Esophagus squamous epithelium (tissue), 5 donors: ENCODE data around the gene NKAIN4. TPM values are rescaled to one million over a fixed set of nuclear protein-coding genes. Genes with fewer than 3 reads are reported as not detected.
"Not testable (repeated sequence)": the region's sequence is repeated elsewhere in the genome, so short reads cannot be mapped to it uniquely, and the experiment has no call there.

ENCODE experiments used
- DNase-seq: peaks from one replicate; lab custom pipeline; 2025; lab: John Stamatoyannopoulos, UW
- H3K27ac ChIP-seq, 4 donors: fragments of 200-600 bp; sonication (generic); one replicate each; pipeline ENCODE4 v1.5.1; 2016 to 2019; ENCODE audit warnings: mild to moderate bottlenecking in 1 of 4
- H3K27me3 ChIP-seq, 4 donors: fragments of 200-600 bp; sonication (generic); 1 replicate in 3 of 4; 2 replicates in 1 of 4; pipeline versions ENCODE4 v1.5.1 to v1.6.0; 2017 to 2021; ENCODE audit warnings: antibody characterized with exemption in 1 of 4
- H3K36me3 ChIP-seq, 3 donors: fragments of 200-600 bp; sonication (generic); one replicate each; pipeline ENCODE4 v1.5.1; 2016 to 2019
- H3K4me1 ChIP-seq, 3 donors: fragments of 200-600 bp; sonication (generic); one replicate each; pipeline ENCODE4 v1.5.1; 2017 to 2019
- H3K4me3 ChIP-seq, 4 donors: fragments of 200-600 bp; sonication (generic); 1 replicate in 3 of 4; 2 replicates in 1 of 4; pipeline ENCODE4 v1.5.1; 2016 to 2019; ENCODE audit warnings: mild to moderate bottlenecking in 2 of 4, moderate library complexity in 1 of 4
- H3K9me3 ChIP-seq, 3 donors: fragments of 200-600 bp; sonication (generic); one replicate each; pipeline ENCODE4 v1.5.1; 2016 to 2019
- POLR2A ChIP-seq, 4 donors: fragments of 450-650 bp; IDR thresholded peaks; one replicate each; pipeline ENCODE4 v1.6.1; 2017; ENCODE audit warnings: antibody characterized with exemption in 4 of 4, mild to moderate bottlenecking in 4 of 4, moderate library complexity in 3 of 4
- WGBS, 2 donors: methylation state at CpG; one replicate each; pipeline ENCODE4 v1.1.5; 2018; 5-methylcytosine and 5-hydroxymethylcytosine counted together
- intact Hi-C: fragments of 100-400 bp; cut with DNase I; formaldehyde crosslinking; loops from one replicate; pipeline ENCODE4 v1.15.0; 2022
- total RNA-seq, 4 donors: library from RNA; depleted of rRNA; stranded (reverse); fragments of >200 nt; gene quantifications; one replicate each; pipeline ENCODE4 v1.1.0, GENCODE V29; 2016
- TF ChIP-seq, protein P1 (sequence below), 6 experiments: fragments of 450-650 bp in 4 of 6; fragments of 200-600 bp in 2 of 6; sonication (generic) in 2 of 6; IDR thresholded peaks; one replicate each; pipeline ENCODE4 v1.5.1; 2016 to 2019; ENCODE audit warnings: antibody characterized with exemption in 6 of 6, mild to moderate bottlenecking in 4 of 6, moderate library complexity in 4 of 6
- donor health status: DM: yes; HTN: yes; CAD: no.

NKAIN4 gene
- total RNA-seq, 4 donors from 2014 or later: not detected

DNA sequence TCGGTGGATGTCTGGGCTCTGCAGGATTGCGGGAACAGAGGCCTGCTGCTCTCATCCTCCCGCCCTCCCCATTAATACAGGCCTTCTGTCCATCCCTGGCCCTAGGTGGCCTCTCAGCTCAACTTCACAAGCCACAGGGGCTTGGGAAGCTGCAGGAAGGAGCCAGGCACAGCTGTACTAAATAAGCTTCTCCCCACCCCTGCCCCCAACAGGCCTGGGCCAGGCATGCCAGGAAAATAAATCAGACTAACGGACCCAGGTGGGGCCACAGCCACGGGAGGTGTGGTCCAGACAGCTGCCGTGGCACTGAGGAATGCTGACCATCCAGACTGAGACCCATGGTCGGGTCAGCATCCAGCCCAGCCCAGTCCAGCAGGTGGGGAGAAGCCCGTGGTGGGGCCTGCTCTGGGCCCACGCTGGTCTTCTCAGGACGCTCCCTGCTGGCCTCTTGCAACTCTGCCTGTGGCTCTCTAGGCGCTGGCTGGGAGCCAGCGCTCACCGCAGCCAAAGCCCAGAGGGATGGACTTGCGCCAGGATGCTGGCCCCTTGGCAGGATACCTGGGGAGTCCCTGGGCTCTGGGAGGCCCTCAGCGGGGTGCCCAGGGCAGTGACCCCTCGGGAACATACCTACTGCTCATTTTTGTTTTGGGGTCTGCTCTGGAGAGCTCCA lies 29.7 kb downstream of the NKAIN4 start:
- DNase-seq: no peak
- H3K27me3 ChIP-seq: peaks cover 0 to 55% (median 0%) of the 10 kb centered on the region in 4 donors
- 19 to 36% methylated on average over 10 to 11 of the region's 16 CpGs for WGBS, 2 donors
- H3K4me1 ChIP-seq: peaks cover 0 to 7% (median 0%) of the 10 kb centered on the region in 3 donors
- H3K9me3 ChIP-seq: no peaks in the 10 kb centered on the region
- intact Hi-C loops: no loop called here
- TF ChIP-seq, protein P1, sequence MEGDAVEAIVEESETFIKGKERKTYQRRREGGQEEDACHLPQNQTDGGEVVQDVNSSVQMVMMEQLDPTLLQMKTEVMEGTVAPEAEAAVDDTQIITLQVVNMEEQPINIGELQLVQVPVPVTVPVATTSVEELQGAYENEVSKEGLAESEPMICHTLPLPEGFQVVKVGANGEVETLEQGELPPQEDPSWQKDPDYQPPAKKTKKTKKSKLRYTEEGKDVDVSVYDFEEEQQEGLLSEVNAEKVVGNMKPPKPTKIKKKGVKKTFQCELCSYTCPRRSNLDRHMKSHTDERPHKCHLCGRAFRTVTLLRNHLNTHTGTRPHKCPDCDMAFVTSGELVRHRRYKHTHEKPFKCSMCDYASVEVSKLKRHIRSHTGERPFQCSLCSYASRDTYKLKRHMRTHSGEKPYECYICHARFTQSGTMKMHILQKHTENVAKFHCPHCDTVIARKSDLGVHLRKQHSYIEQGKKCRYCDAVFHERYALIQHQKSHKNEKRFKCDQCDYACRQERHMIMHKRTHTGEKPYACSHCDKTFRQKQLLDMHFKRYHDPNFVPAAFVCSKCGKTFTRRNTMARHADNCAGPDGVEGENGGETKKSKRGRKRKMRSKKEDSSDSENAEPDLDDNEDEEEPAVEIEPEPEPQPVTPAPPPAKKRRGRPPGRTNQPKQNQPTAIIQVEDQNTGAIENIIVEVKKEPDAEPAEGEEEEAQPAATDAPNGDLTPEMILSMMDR (IDR thresholded peaks at IDR 0.05): no peak
- TF ChIP-seq POLR2A (IDR thresholded peaks at IDR 0.05): no peak
- no peak overlapping the region for H3K4me3 ChIP-seq
- H3K36me3 ChIP-seq: no peaks in the 10 kb centered on the region
- H3K27ac ChIP-seq: no peak overlapping the region

DNA sequence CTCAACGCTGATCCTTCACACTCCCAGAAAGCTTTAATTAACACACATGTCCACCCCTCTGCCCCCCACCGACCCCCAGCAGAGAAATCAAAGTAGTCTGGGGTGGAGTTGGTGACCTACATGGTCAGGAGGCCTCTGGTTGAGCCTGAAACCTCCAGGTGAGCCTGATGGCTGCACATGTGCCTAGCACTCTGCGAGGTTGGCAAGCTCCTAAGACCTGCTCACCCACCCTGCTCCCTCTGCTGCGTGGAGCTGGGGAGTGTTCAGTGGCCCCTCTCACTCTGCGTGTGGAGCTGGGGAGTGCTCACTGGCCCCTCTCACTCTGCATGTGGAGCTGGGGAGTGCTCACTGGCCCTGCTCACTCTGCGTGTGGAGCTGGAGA lies 30.4 kb downstream of the NKAIN4 start:
- Histone ChIP-seq H3K9me3 (no peaks in the 10 kb centered on the region), H3K27ac (no peak overlapping the region), H3K4me1 (peaks cover 0 to 7% (median 0%) of the 10 kb centered on the region in 3 donors), H3K27me3 (peaks cover 0 to 55% (median 0%) of the 10 kb centered on the region in 4 donors), H3K4me3 (no peak overlapping the region), H3K36me3 (no peaks in the 10 kb centered on the region)
- intact Hi-C loops: no loop called here
- TF ChIP-seq, protein P1 (IDR thresholded peaks at IDR 0.05): no peak
- TF ChIP-seq POLR2A (IDR thresholded peaks at IDR 0.05): no peak
- DNase-seq: no peak
- 63% methylated on average over 3 of the region's 6 CpGs; no CpG with 5 or more reads in 1 of the 2 donors for WGBS, 2 donors

DNA sequence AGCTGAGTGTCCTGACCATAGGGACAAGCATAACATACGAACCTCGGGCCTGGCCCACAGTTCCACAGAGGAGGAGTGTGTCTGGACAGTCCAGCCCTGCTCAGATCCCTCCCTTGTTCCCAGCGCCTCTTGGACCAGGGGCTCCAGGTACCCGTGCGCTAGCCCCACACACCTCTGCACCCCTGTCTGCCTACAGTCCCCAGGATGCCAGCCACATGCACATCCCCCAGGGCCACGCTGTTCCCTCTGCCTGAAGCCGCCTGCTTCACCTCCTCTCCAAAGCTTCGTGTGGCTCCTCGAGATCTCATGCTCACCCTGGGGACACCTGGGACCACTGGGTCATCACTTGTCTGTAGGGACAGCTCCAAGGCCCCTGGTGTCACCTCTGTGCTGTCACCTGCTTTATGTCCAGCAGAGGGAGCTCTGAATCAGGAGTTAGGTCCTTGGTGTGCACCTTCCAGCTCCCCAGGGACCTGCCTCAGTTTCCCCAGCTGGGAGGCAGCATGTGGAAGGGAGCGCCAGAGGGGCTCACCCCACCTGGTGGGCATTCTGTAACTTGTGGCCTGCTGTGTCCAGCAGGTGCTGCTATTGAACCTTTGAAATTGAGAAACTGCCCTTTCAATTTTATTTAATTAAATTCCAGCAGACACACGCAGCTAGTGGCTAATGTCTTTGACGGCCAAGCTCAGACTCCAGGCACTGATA lies 31.0 kb downstream of the NKAIN4 start:
- H3K27ac ChIP-seq: no peak overlapping the region
- H3K27me3 ChIP-seq: peaks cover 0 to 53% (median 0%) of the 10 kb centered on the region in 4 donors
- peaks cover 0 to 7% (median 0%) of the 10 kb centered on the region in 3 donors for H3K4me1 ChIP-seq
- intact Hi-C loops: no loop called here
- no peaks in the 10 kb centered on the region for H3K36me3 ChIP-seq
- no peaks in the 10 kb centered on the region for H3K9me3 ChIP-seq
- TF ChIP-seq, protein P1 (IDR thresholded peaks at IDR 0.05): peak; percentile 38 to 74 (median 60)
- no peak for TF ChIP-seq POLR2A (IDR thresholded peaks at IDR 0.05)
- no peak overlapping the region for H3K4me3 ChIP-seq
- DNase-seq: no peak
- 35 to 44% methylated on average over 6 to 9 of the region's 12 CpGs for WGBS, 2 donors

DNA sequence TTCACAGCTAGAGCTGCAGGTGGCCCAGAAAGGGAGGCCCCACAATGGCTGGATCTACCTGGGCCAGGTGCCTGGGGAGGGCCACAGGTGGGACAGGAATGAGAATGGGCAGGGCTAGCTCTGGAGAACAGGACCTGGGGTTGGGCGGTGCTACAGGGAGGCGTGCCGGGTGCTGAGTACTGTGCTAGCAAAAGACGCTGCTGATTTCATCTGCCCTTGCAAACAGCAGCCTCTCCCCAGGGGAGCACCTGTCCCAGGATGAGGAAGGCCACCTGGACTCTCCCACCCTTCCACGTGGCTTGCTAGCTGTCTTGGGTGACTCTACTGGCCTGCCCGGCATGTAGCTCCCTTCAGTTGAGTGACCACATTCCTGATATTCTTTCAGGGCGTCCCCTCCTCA lies 31.7 kb downstream of the NKAIN4 start:
- TF ChIP-seq POLR2A (IDR thresholded peaks at IDR 0.05): no peak
- TF ChIP-seq, protein P1 (IDR thresholded peaks at IDR 0.05): no peak
- Histone ChIP-seq H3K9me3 (no peaks in the 10 kb centered on the region), H3K27me3 (peaks cover 0 to 50% (median 0%) of the 10 kb centered on the region in 4 donors), H3K4me1 (peaks cover 0 to 7% (median 0%) of the 10 kb centered on the region in 3 donors), H3K36me3 (no peaks in the 10 kb centered on the region), H3K4me3 (no peak overlapping the region), H3K27ac (no peak overlapping the region)
- WGBS, 2 donors: 33 to 59% methylated on average over 2 to 4 of the region's 7 CpGs
- DNase-seq: no peak
- intact Hi-C loops: no loop called here

DNA sequence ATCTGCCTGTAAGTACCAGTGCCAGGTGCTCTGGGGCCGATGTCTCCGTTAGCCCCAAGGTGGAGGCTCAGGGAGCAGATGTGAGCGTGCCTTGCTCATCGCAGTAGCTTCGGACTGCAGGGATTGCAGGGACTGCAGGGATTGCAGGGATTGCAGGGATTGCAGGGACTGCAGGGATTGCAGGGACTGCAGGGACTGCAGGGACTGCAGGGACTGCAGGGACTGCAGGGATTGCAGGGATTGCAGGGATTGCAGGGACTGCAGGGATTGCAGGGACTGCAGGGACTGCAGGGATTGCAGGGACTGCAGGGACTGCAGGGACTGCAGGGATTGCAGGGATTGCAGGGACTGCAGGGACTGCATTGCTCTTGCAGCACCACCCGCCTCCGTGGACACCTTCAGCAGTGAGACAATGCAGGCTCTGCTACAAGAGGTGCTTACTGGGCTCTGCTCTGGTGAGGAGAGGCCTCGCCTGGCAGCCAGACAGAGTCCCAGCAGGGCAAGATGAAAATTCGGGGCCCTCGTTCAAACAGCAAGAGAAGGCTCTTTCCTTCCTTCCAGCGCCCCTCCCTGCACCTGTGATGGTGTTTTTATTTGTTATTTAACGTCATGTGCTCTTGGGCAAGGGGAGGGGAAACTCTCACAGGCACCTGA lies 32.7 kb downstream of the NKAIN4 start:
- H3K36me3 ChIP-seq, DNase-seq, intact Hi-C loops, H3K4me3 ChIP-seq, H3K9me3 ChIP-seq, H3K27ac ChIP-seq: not testable (repeated sequence)
- H3K4me1 ChIP-seq: peaks cover 5 to 13% (median 7%) of the 10 kb centered on the region in 3 donors
- H3K27me3 ChIP-seq: peaks cover 0 to 47% (median 0%) of the 10 kb centered on the region in 4 donors
- 37 to 40% methylated on average over 2 to 4 of the region's 12 CpGs for WGBS, 2 donors
